H1 (cell line): Measurements from ENCODE around the gene TMEM232. TPM values are rescaled to one million over a fixed set of nuclear protein-coding genes. Genes with fewer than 3 reads are reported as not detected.

Experiments used
- CTBP2 ChIP-seq: IDR thresholded peaks from 2 replicates; pipeline ENCODE4 v1.7.0; 2011; ENCODE audit warnings: borderline replicate concordance, mild to moderate bottlenecking, moderate library complexity, mixed read lengths, low read length; ENCODE audit not compliant: insufficient read depth, insufficient read length
- YY1 ChIP-seq: IDR thresholded peaks from 2 replicates; pipeline ENCODE4 v1.6.1; 2011; ENCODE audit warnings: low read depth, mild to moderate bottlenecking, low read length
- polyA plus RNA-seq, 7 experiments: library from polyadenylated mRNA; depleted of rRNA in 3 of 7; stranded (reverse) in 5 of 7; unstranded in 2 of 7; fragments of >200 nt in 5 of 7; fragments of 200-250 nt in 2 of 7; gene quantifications; 1 replicate in 5 of 7; 2 replicates in 1 of 7; 4 replicates in 1 of 7; pipeline versions ENCODE4 v1.2.1 to v1.2.3, GENCODE V29; 2011 to 2013; ENCODE audit warnings: missing spikeins in 2 of 7, mixed read lengths in 2 of 7
- total RNA-seq: library from RNA; stranded (reverse); fragmentation: NEBNext Ultra II Directional; extraction: Animal tissue kit (Norgen Biotek cat#: 25700); gene quantifications from 2 replicates; pipeline ENCODE4 v1.2.1, GENCODE V29; 2021

TMEM232 gene
- total and polyA plus RNA-seq, 2 of the 8 experiments (the other 6 are each of a cell fraction or from before 2014, with no cell fraction given): 0.38 to 1.3 TPM

GRCh38 chr5:110753600-110753999 lies 27.1 kb upstream of the TMEM232 start (continued):
- TF ChIP-seq YY1 (no peak), CTBP2 (no peak)
- TF ChIP-seq, all 59 proteins: peak for 0
